HepG2 (cell line): ENCODE measurements around the gene CFAP61. TPM values are rescaled to one million over a fixed set of nuclear protein-coding genes. Genes with fewer than 3 reads are reported as not detected.
A peak's percentile ranks its signal among the peaks of the same experiment; 100 is the strongest.

Experiments used
- ARNTL ChIP-seq: sonication (generic); formaldehyde crosslinking; IDR thresholded peaks from 2 replicates; pipeline ENCODE4 v1.4.0; 2020; ENCODE audit warnings: mild to moderate bottlenecking, missing genetic modification reagents
- CREB3 ChIP-seq: sonication (generic); formaldehyde crosslinking; IDR thresholded peaks from 2 replicates; pipeline ENCODE4 v1.5.0; 2020; ENCODE audit warnings: missing genetic modification reagents
- E2F1 ChIP-seq: sonication (generic); formaldehyde crosslinking; IDR thresholded peaks from 2 replicates; pipeline ENCODE4 v1.5.0; 2020; ENCODE audit warnings: missing genetic modification reagents
- IRF9 ChIP-seq: sonication (generic); formaldehyde crosslinking; IDR thresholded peaks from 2 replicates; pipeline ENCODE4 v1.8.0; 2022; ENCODE audit warnings: missing genetic modification reagents, mild to moderate bottlenecking, borderline replicate concordance
- KDM2A ChIP-seq: sonication (generic); formaldehyde crosslinking; IDR thresholded peaks from 2 replicates; pipeline ENCODE4 v1.4.0; 2020; ENCODE audit warnings: low read depth, missing genetic modification reagents, borderline replicate concordance
- MED8 ChIP-seq: sonication (generic); formaldehyde crosslinking; IDR thresholded peaks from 2 replicates; pipeline ENCODE4 v1.8.1; 2023; ENCODE audit warnings: mild to moderate bottlenecking, missing genetic modification reagents; ENCODE audit not compliant: insufficient replicate concordance
- MIER2 ChIP-seq: IDR thresholded peaks from 2 replicates; pipeline ENCODE4 v1.6.1; 2016; ENCODE audit warnings: missing biosample characterization, missing genetic modification reagents
- MIER3 ChIP-seq: IDR thresholded peaks from 2 replicates; pipeline ENCODE4 v1.6.1; 2016; ENCODE audit warnings: missing compliant biosample characterization, borderline replicate concordance
- MXI1 ChIP-seq: IDR thresholded peaks from 3 replicates; pipeline ENCODE4 v1.6.1; 2012; ENCODE audit warnings: low read depth, low read length, inconsistent platforms, borderline replicate concordance
- NFIC ChIP-seq: IDR thresholded peaks from 2 replicates; pipeline ENCODE4 v1.6.1; 2012; ENCODE audit warnings: mild to moderate bottlenecking, low read length, inconsistent platforms
- SP1 ChIP-seq, 2 experiments: fragments of 450-650 bp in 1 of 2; sonication (generic) in 1 of 2; formaldehyde crosslinking in 1 of 2; IDR thresholded peaks; 2 replicates each; pipeline versions ENCODE4 v1.4.0 to v1.6.1; 2016 to 2020; ENCODE audit warnings: missing genetic modification reagents in 1 of 2
- SP2 ChIP-seq: sonication (generic); formaldehyde crosslinking; IDR thresholded peaks from 2 replicates; pipeline ENCODE4 v1.5.1; 2020; ENCODE audit warnings: mild to moderate bottlenecking, missing genetic modification reagents
- SP4 ChIP-seq: sonication (generic); formaldehyde crosslinking; IDR thresholded peaks from 2 replicates; pipeline ENCODE4 v1.8.1; 2023; ENCODE audit warnings: mild to moderate bottlenecking, missing genetic modification reagents
- STAG1 ChIP-seq: sonication (generic); formaldehyde crosslinking; IDR thresholded peaks from 2 replicates; pipeline ENCODE4 v1.4.0; 2020; ENCODE audit warnings: missing genetic modification reagents
- TBP ChIP-seq: sonication (generic); formaldehyde crosslinking; IDR thresholded peaks from 2 replicates; pipeline ENCODE4 v1.5.0; 2020; ENCODE audit warnings: missing genetic modification reagents
- THAP7 ChIP-seq: sonication (generic); formaldehyde crosslinking; IDR thresholded peaks from 2 replicates; pipeline ENCODE4 v1.8.1; 2023; ENCODE audit warnings: mild to moderate bottlenecking, missing genetic modification reagents
- THYN1 ChIP-seq: sonication (generic); formaldehyde crosslinking; IDR thresholded peaks from 2 replicates; pipeline ENCODE4 v1.8.1; 2023; ENCODE audit warnings: low read depth, mild to moderate bottlenecking, moderate library complexity, missing genetic modification reagents, borderline replicate concordance
- U2AF2 ChIP-seq: fragments of 200-400 bp; formaldehyde crosslinking; IDR thresholded peaks from 2 replicates; pipeline ENCODE4 v1.6.1; 2017; ENCODE audit warnings: low read depth, mild to moderate bottlenecking, low read length
- ZC3H13 ChIP-seq: sonication (generic); formaldehyde crosslinking; IDR thresholded peaks from 2 replicates; pipeline ENCODE4 v1.8.1; 2023; ENCODE audit warnings: mild to moderate bottlenecking, missing genetic modification reagents, moderate library complexity
- ZC3H4 ChIP-seq: sonication (generic); formaldehyde crosslinking; IDR thresholded peaks from 2 replicates; pipeline ENCODE4 v1.4.0; 2020; ENCODE audit warnings: missing genetic modification reagents, borderline replicate concordance
- ZFP36L2 ChIP-seq: sonication (generic); formaldehyde crosslinking; IDR thresholded peaks from 2 replicates; pipeline ENCODE4 v1.4.0; 2020; ENCODE audit warnings: missing genetic modification reagents
- ZNF232 ChIP-seq: sonication (generic); formaldehyde crosslinking; IDR thresholded peaks from 2 replicates; pipeline ENCODE4 v1.4.0; 2020; ENCODE audit warnings: missing genetic modification reagents, borderline replicate concordance
- ZNF234 ChIP-seq: sonication (generic); formaldehyde crosslinking; conservative IDR thresholded peaks from 2 replicates; pipeline ENCODE4 v1.5.1; 2020; ENCODE audit warnings: mild to moderate bottlenecking, missing genetic modification reagents
- ZNF24 ChIP-seq: fragments of 450-650 bp; IDR thresholded peaks from 2 replicates; pipeline ENCODE4 v1.6.1; 2017; ENCODE audit warnings: antibody characterized with exemption, mild to moderate bottlenecking
- ZNF557 ChIP-seq: sonication (generic); formaldehyde crosslinking; IDR thresholded peaks from 2 replicates; pipeline ENCODE4 v1.4.0; 2020; ENCODE audit warnings: missing genetic modification reagents
- ZNF766 ChIP-seq: sonication (generic); formaldehyde crosslinking; IDR thresholded peaks from 2 replicates; pipeline ENCODE4 v1.5.0; 2020; ENCODE audit warnings: missing genetic modification reagents, borderline replicate concordance
- ZSCAN25 ChIP-seq: sonication (generic); formaldehyde crosslinking; IDR thresholded peaks from 2 replicates; pipeline ENCODE4 v1.8.0; 2022; ENCODE audit warnings: mild to moderate bottlenecking, missing genetic modification reagents
- polyA plus RNA-seq, 8 experiments: library from polyadenylated mRNA; depleted of rRNA in 3 of 8; stranded (reverse) in 7 of 8; unstranded in 1 of 8; fragments of >200 nt; fragmentation: Illumina TruSeq in 4 of 8; extraction: Trizol in 4 of 8; gene quantifications; 2 replicates each; pipeline versions ENCODE4 v1.2.1 to v1.2.3, GENCODE V29; 2011 to 2016; ENCODE audit warnings: low read depth in 4 of 8, missing spikeins in 1 of 8, mixed read lengths in 1 of 8; ENCODE audit not compliant: insufficient read depth in 1 of 8
- total RNA-seq, 5 experiments: library from RNA; depleted of rRNA; stranded (reverse); fragments of >200 nt; fragmentation: Illumina TruSeq; extraction: Trizol; gene quantifications; 2 replicates each; pipeline ENCODE4 v1.2.3, GENCODE V29; 2016; ENCODE audit warnings: low read depth in 1 of 5

CFAP61 gene
- total and polyA plus RNA-seq, 2 of the 13 experiments (the other 11 are each of a cell fraction or from before 2014, with no cell fraction given) = 0.27 TPM; not detected in 1

GRCh38 chr20:20017001-20017843 is 35.1 kb upstream of the CFAP61 start, which contains the start of gene NAA20 (continued):
- TF ChIP-seq MIER3 (CRISPR knock-in tag) (peak; percentile 88; the same call in 1 of the 2 replicates), ZNF766 (CRISPR knock-in tag) (peak; percentile 82; the same call in 1 of the 2 replicates), ZC3H13 (CRISPR knock-in tag) (peak; percentile 97), KDM2A (CRISPR knock-in tag) (peak; percentile 99), ZNF234 (CRISPR knock-in tag) (peak; percentile 99), ZFP36L2 (CRISPR knock-in tag) (0 out of 2 replicates have a peak, but pooled peaks have one; percentile 76), IRF9 (peak; percentile 97), CREB3 (CRISPR knock-in tag) (no peak; the same call in none of the 2 replicates), MIER2 (0 out of 2 replicates have a peak, but pooled peaks have one; percentile 76), ARNTL (CRISPR knock-in tag) (peak; percentile 93), ZNF24 (no peak), THYN1 (CRISPR knock-in tag) (peak; percentile 48; the same call in 1 of the 2 replicates), U2AF2 (no peak), ZSCAN25 (CRISPR knock-in tag) (peak; percentile 68; the same call in 1 of the 2 replicates), MED8 (peak; percentile 82), E2F1 (peak; percentile 90), TBP (peak; percentile 45; the same call in 1 of the 2 replicates), MXI1 (peak; percentile 99; the same call in 2 of the 3 replicates), ZNF232 (CRISPR knock-in tag) (peak; percentile 46; the same call in 1 of the 2 replicates), SP2 (CRISPR knock-in tag) (peak; percentile 76), ZC3H4 (CRISPR knock-in tag) (0 out of 2 replicates have a peak, but pooled peaks have one; percentile 7), STAG1 (CRISPR knock-in tag) (peak; percentile 58), NFIC (no peak), SP1 (IDR thresholded peaks at IDR 0.05) (no peak), SP1 (CRISPR knock-in tag; IDR thresholded peaks at IDR 0.05) (peak; percentile 88), THAP7 (peak; percentile 94), ZNF557 (CRISPR knock-in tag) (0 out of 2 replicates have a peak, but pooled peaks have one; percentile 32), SP4 (CRISPR knock-in tag) (0 out of 2 replicates have a peak, but pooled peaks have one; percentile 75)
